Renal pelvis (tissue), 4 donors: ENCODE data around the gene RPL28. TPM values are rescaled to one million over a fixed set of nuclear protein-coding genes. Genes with fewer than 3 reads are reported as not detected.

Experiments used
- DNase-seq: peaks from one replicate; pipeline ENCODE4 v3.0.0-alpha.2; 2013
- polyA plus RNA-seq, 3 donors: library from polyadenylated mRNA; unstranded; fragments of 120-200 nt; gene quantifications; one replicate each; pipeline ENCODE4 v1.2.1, GENCODE V29; 2013; ENCODE audit not compliant: insufficient read length in 3 of 3

The RPL28 gene
- polyA plus RNA-seq, 3 donors, result 1,015 to 1,277 (median 1,113) TPM

- no peak for DNase-seq
Observed at GRCh38 chr19:55368701-55369563, 16.8 kb upstream of the RPL28 start.

GRCh38 chr19:55369653-55370304 lies 16.0 kb upstream of the RPL28 start:
- DNase-seq, result no peak

- no peak for DNase-seq
Observed at GRCh38 chr19:55370305-55370988, 15.3 kb upstream of the RPL28 start, which contains the start of gene IL11. Gene IL11 (minus strand): TSS chr19:55370463. CDS start chr19:55370310, 153 bp downstream.

DNA sequence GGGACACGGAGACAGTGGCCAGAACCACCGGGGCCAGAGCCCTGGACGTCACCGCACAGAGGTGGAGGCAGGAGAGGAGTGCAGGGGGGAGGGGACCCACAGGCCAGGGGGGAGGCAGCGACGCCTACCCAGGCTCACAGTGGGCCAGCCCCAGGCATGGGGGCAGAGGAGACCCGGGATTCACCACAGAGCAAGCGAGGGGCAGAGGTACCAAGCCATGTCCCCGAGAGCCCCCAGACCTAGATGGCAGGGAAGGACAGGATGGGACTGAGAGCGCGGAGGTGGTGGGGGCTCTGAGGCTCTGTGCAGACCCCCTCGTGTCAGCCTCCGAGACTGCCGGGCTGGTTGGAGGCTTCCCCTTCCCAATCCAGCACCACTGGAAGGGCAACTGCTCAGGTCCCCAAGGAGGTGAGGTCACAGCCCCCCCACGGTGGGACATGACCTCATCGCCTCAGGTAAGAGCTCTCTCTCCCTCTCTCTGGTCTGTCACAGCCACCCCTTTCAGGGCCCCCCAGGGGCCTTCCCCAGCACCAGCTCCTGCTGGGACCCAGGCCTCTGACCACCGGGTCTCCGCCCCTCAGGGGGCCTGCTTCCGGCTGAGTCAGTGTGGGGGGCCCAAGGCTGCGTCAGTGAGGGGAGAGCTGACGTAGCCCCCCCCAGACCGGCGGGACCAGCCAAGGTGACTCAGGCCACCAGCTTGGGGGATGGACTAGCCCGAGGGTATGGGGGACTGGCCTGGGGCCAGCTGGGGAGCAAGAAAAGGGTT lies 13.2 kb upstream of the RPL28 start:
- no peak for DNase-seq

- no peak for DNase-seq
Observed at GRCh38 chr19:55373306-55373992, 12.3 kb upstream of the RPL28 start.

DNA sequence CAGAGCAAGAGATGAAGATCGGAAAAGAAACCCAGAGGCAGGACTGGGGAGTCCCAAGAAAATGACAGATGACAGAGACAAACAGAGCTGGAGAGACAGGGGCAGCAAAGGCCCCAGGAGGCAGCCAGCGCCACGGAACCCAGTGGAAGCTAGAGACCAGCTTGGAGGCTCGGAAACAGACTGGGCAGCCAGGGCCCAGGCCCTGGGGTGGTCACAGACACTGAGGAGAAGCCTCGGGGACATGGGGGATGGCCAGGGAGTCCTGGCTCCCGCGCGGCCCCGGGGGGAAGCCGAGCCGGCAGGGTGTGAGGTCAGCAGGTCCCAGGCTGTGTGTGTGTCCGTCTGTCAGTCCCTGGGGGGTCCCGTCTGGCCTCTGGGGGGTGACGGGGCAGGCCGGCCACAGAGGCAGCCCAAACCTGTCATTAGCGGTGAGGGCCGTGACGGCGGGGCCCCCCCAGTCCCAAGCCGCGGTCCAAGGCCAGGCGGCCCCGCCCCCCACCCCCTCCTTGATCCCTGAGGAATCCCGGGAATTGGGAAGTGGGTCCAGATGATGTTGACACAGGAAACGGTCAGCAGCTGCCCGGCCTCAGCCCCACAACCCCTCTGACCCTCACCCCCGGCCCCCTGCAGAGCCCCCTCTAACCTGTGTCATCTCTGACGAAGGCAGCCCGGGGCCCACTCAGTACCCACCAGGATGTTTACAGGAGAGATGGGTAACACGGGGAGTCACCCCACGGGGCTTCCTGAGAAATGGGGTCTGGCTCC lies 11.6 kb upstream of the RPL28 start:
- no peak for DNase-seq

- DNase-seq, result no peak
Observed at GRCh38 chr19:55376241-55376933, 9.3 kb upstream of the RPL28 start, which contains the start of gene TMEM190. Gene TMEM190 (plus strand): TSS chr19:55376826. CDS start chr19:55376854, 28 bp downstream.

GRCh38 chr19:55377356-55378131 lies 8.2 kb upstream of the RPL28 start:
- no peak for DNase-seq

DNA sequence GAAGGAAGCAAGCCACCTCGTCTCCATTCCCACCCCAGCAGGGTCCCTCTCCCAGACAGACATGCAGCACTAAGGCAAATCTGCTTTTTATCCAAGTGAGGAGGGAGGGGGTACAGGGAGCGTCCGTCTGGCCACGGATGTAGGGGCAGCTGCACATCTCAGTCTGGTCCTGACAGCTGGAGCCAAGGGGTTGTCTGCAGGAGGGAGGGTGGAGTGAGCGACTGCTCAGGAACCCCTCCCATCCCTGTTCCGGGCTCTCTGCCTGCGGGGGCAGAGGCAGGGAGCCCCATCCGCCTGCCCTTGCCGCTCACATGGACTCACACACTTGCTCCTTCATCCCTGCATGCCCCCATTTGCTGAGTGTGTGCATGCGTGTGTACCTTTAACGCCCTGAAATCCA lies 6.6 kb upstream of the RPL28 start:
- no peak for DNase-seq

GRCh38 chr19:55382013-55382412 lies 3.7 kb upstream of the RPL28 start:
- no peak for DNase-seq

- DNase-seq, result no peak
Observed at GRCh38 chr19:55382522-55383054, 3.1 kb upstream of the RPL28 start.

DNA sequence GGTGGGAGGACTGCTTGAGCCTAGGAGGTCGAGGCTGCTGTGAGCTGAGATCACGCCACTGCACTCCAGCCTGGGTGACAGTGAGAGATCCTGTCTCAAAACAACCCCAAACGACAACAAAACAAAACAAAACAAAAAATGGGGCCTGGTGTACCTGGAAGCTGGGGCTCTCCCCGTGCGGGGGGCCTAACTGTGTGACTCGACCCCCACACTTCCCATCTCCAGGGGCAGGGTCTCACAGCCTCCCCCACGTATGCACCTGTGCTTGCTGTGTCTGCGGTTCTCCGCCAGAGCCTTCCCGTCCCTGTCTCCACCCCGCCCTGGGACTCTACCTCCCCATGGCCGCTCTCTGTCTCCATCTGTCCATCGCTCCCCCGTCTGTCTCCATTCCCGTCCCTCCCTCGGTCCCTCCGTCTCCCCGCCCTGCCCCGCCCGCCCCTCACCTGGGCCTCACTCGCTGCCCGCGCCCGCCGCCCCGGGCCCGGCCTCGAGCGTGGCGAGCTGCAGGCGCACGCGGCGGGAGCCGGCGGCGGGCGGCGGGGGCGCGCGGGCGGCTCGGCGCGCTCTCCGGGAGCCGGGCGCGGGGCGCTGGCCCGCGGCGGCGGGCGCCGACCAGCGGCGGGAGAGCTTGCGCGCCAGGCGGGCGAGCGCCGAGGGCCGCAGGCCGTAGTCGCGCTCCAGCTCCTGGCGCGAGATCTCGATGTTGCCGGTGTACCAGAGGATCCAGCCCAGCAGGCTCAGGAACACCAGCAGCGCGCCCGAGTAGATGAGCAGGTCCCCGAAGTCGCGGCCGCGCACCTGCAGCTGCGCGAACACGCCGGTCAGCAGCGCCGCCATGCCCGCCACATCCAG lies 2.2 kb upstream of the RPL28 start:
- no peak for DNase-seq

DNA sequence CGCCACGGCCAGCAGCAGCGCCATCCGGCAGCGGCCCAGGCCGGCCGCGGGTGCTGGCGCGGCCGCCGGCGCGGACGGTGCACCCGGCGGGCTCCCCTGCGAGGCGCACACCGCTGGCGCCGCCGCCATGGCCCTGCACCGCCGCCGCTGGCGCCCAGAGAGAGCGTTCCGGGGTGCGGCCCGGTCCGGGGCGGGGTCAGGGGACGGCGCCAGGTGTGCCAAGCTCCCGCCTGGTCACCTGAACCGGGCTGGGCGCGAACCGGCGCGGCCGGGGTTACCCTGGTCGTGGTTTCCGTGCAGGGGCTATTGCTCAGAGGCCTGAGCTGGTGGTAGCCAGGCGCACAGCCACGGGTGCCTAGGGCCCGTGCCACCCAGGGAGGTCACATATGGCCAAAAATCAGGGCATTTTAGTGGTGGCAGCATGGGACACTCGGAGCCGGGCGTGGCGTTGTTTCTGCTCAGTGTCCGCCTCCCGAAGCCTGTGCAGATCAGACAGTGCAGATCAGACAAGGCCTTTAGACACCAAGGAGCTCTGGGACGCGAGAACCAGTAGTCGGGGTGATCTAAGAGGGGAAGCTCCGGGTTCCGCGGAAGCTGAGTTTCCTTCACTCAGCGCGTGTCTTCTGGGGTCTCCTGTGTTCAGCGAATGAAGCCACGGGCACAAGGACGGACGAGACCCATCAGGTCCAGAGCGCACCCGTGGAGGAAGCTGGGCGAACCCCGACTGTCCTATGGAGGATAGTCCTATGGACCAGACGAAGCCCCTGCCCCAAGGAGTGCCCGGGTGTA lies 1.4 kb upstream of the RPL28 start, which contains the start of gene TMEM238:
Gene TMEM238, minus strand, starts transcription at position 162 of the 789 bp plus-strand sequence. Its CDS starts 33 bp downstream, at position 129.
- DNase-seq, result no peak

GRCh38 chr19:55384920-55385723 lies 610 bp upstream of the RPL28 start:
- peak; percentile 95 for DNase-seq

DNA sequence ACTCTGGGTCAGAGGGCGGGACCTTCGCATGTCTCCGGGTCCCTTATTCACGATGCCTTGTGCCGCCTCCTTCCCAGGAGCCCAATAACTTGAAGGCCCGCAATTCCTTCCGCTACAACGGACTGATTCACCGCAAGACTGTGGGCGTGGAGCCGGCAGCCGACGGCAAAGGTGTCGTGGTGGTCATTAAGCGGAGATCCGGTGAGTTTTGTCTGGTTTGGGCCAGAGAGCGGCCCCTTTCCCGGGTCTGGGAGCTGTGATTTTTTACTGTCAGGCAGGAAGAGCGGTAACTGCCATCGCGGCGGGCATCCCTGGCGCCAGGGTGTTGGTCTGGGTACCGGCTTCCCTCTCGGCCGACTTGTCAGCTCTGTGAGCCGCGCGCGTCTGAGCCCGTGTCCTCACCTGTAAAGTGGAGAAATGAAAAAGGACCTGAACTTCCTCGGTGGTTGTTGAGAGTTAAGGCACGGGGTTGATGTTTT lies 800 bp downstream of the RPL28 start:
- no peak for DNase-seq
